Measurements from ENCODE around the gene BCR. TPM values are rescaled to one million over a fixed set of nuclear protein-coding genes. Genes with fewer than 3 reads are reported as not detected.

Gene BCR
- total and polyA plus RNA-seq, 2 of the 4 experiments (the other 2 are of a cell fraction) = 28.9 to 44.6 TPM

DNA sequence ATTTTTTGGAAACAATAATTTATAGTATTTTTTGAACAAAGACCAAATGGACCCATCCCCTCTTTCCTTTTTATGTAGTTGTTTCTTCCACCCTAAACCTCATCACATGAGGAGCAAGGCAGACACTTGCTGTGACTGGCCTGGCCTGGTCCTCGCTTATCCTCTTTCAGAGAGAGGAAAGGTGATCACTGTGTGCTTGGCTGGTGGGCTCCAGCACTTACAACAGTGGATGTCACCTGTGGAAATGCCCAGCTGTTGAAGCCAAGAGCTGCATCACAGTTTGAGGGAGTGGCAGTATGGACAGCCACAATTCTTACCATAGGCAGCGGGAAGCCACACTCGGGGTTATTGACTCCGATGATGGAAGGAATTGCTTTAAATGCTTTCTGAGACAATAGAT, 185.7 kb downstream of the BCR start:
- intact Hi-C loops (cut with micrococcal nuclease) = no loop called here
- no peak overlapping the region for H2BK5ac ChIP-seq (ENCODE audit: low read depth, low read length, poor library complexity, severe bottlenecking)
- POLR2A ChIA-PET (ENCODE audit: unreplicated experiment) = interaction anchor here (0.6 kb wide), 1 partner anchor 11 kb away, joined by 3 read pairs; no protein-coding TSS in a partner anchor
- H3K14ac ChIP-seq (replicated peaks; ENCODE audit: low read depth, low read length) = no peak overlapping the region
- WGBS, 2 experiments (ENCODE audit: extremely low coverage in 2 of 2, insufficient read length in 1 of 2) = no CpG with 5 or more reads among the region's 4 CpGs
- no peaks in the 10 kb centered on the region for H3K9me3 ChIP-seq (ENCODE audit: control insufficient read depth, insufficient read depth, low read length)
- H4K5ac ChIP-seq (ENCODE audit: low read depth, low read length) = no peak overlapping the region
- H3K4ac ChIP-seq (ENCODE audit: low read depth, low read length) = no peak overlapping the region
- H3K36me3 ChIP-seq (ENCODE audit: control insufficient read depth, insufficient read depth, low read length) = no peaks in the 10 kb centered on the region
- no peak overlapping the region for H3K9ac ChIP-seq (ENCODE audit: low read depth, low read length)
- no peak overlapping the region for H2BK20ac ChIP-seq (ENCODE audit: low read depth, low read length)
- ATAC-seq (ENCODE audit: low read depth) (no peak), DNase-seq (no peak)
- H3K27ac ChIP-seq (ENCODE audit: insufficient read depth, low read length) = no peak overlapping the region
- H3K4me1 ChIP-seq (ENCODE audit: control insufficient read depth, insufficient read depth, low read length) = no peaks in the 10 kb centered on the region
- H3K27me3 ChIP-seq (ENCODE audit: control insufficient read depth, insufficient read depth, low read length) = peaks cover 18% of the 10 kb centered on the region
- no peak overlapping the region for H2AK5ac ChIP-seq (ENCODE audit: low read depth, low read length)
- TF ChIP-seq MAZ (IDR thresholded peaks at IDR 0.05; ENCODE audit: borderline replicate concordance, low read depth, low read length) (no peak), MAFK (IDR thresholded peaks at IDR 0.05; ENCODE audit: low read depth, low read length) (no peak), FOS (IDR thresholded peaks at IDR 0.05; ENCODE audit: low read depth, low read length) (no peak), BHLHE40 (IDR thresholded peaks at IDR 0.05; ENCODE audit: low read depth, low read length) (no peak), RCOR1 (IDR thresholded peaks at IDR 0.05; ENCODE audit: insufficient replicate concordance, low read length) (no peak), RFX5 (IDR thresholded peaks at IDR 0.05; ENCODE audit: low read depth, low read length) (no peak), POLR2A (IDR thresholded peaks at IDR 0.05; ENCODE audit: low read depth, low read length) (no peak), SMC3 (IDR thresholded peaks at IDR 0.05; ENCODE audit: low read depth, low read length) (no peak), RAD21 (IDR thresholded peaks at IDR 0.05; ENCODE audit: low read length) (no peak), NFE2L2 (IDR thresholded peaks at IDR 0.05; ENCODE audit: low read depth, low read length) (no peak)
- TF ChIP-seq, protein P1, sequence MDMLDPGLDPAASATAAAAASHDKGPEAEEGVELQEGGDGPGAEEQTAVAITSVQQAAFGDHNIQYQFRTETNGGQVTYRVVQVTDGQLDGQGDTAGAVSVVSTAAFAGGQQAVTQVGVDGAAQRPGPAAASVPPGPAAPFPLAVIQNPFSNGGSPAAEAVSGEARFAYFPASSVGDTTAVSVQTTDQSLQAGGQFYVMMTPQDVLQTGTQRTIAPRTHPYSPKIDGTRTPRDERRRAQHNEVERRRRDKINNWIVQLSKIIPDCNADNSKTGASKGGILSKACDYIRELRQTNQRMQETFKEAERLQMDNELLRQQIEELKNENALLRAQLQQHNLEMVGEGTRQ (IDR thresholded peaks at IDR 0.05; ENCODE audit: low read depth, low read length) = no peak
- TF ChIP-seq, protein P2, sequence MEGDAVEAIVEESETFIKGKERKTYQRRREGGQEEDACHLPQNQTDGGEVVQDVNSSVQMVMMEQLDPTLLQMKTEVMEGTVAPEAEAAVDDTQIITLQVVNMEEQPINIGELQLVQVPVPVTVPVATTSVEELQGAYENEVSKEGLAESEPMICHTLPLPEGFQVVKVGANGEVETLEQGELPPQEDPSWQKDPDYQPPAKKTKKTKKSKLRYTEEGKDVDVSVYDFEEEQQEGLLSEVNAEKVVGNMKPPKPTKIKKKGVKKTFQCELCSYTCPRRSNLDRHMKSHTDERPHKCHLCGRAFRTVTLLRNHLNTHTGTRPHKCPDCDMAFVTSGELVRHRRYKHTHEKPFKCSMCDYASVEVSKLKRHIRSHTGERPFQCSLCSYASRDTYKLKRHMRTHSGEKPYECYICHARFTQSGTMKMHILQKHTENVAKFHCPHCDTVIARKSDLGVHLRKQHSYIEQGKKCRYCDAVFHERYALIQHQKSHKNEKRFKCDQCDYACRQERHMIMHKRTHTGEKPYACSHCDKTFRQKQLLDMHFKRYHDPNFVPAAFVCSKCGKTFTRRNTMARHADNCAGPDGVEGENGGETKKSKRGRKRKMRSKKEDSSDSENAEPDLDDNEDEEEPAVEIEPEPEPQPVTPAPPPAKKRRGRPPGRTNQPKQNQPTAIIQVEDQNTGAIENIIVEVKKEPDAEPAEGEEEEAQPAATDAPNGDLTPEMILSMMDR (conservative IDR thresholded peaks at IDR 0.05; ENCODE audit: low read depth, low read length) = no peak
- no peak overlapping the region for H3K23ac ChIP-seq (ENCODE audit: low read depth, low read length)
- H4K91ac ChIP-seq (ENCODE audit: insufficient read depth, low read depth, low read length) = no peak overlapping the region
- CTCF ChIA-PET = no interaction called here
- in situ Hi-C loops (cut with MboI; ENCODE audit: low sequenced_read_pairs) = no loop called here
- BruUV-seq (replicated peaks) = no TSS peak
- H4K20me1 ChIP-seq (ENCODE audit: insufficient read depth, low read length) = no peaks in the 10 kb centered on the region
- no peak overlapping the region for H2AK9ac ChIP-seq (replicated peaks; ENCODE audit: low read depth, low read length, poor library complexity)
- dilution Hi-C loops (cut with HindIII; ENCODE audit: low sequenced_read_pairs, unreplicated experiment) = no loop called here
- H2BK120ac ChIP-seq (ENCODE audit: low read depth, low read length) = no peak overlapping the region
- H3K79me1 ChIP-seq (ENCODE audit: low read depth in 1 of 2, low read length in 2 of 2) = no peaks in the 10 kb centered on the region
- H3K9me1 ChIP-seq (ENCODE audit: insufficient read depth, low read length) = no peaks in the 10 kb centered on the region
- no peak overlapping the region for H3K18ac ChIP-seq (ENCODE audit: low read depth, low read length)
- no peak overlapping the region for H4K8ac ChIP-seq (ENCODE audit: low read depth in 2 of 2, low read length in 2 of 2)
- no peak overlapping the region for H2AFZ ChIP-seq (replicated peaks; ENCODE audit: low read length, poor library complexity)
- no peak overlapping the region for H3K56ac ChIP-seq (ENCODE audit: extremely low read depth, insufficient read depth, low read length)
- H3K4me3 ChIP-seq (ENCODE audit: insufficient read depth, low read depth, low read length) = no peak overlapping the region
- H2BK15ac ChIP-seq (ENCODE audit: low read depth, low read length) = no peak overlapping the region
- H3K4me2 ChIP-seq (ENCODE audit: low read depth, low read length) = no peak overlapping the region

Data from IMR-90 (cell line).